ENCODE results near the gene DGKH. TPM values are rescaled to one million over a fixed set of nuclear protein-coding genes. Genes with fewer than 3 reads are reported as not detected.

The DGKH gene
- total and polyA plus RNA-seq, 7 donors: 0.42 to 4.6 (median 2.1) TPM

DNA sequence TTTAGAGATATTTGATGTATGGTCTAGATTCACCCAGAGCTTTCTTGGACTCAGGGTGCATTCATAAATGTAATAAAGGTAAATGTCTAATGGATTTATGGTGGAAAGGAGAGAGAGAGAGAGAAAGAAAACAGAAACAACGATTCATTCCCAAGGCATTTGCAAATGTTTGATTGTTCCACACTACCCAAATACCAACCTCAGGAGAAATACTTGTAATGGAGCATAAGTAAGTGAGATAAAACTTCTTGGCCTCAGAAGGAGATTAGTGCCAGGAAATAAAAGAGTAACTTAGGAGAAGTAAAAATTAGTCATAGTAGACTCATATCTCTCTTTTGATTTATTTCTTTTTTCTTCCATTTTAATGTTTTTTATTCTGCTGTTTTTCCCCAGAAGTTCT is 40.6 kb upstream of the DGKH start:
- ATAC-seq (no peak), DNase-seq (no peak)
- intact Hi-C loops (cut with DNase I): no loop called here
- H3K36me3 ChIP-seq (ENCODE audit: insufficient read depth in 1 of 2, low read depth in 1 of 2): no peaks in the 10 kb centered on the region
- TF ChIP-seq, protein P1, sequence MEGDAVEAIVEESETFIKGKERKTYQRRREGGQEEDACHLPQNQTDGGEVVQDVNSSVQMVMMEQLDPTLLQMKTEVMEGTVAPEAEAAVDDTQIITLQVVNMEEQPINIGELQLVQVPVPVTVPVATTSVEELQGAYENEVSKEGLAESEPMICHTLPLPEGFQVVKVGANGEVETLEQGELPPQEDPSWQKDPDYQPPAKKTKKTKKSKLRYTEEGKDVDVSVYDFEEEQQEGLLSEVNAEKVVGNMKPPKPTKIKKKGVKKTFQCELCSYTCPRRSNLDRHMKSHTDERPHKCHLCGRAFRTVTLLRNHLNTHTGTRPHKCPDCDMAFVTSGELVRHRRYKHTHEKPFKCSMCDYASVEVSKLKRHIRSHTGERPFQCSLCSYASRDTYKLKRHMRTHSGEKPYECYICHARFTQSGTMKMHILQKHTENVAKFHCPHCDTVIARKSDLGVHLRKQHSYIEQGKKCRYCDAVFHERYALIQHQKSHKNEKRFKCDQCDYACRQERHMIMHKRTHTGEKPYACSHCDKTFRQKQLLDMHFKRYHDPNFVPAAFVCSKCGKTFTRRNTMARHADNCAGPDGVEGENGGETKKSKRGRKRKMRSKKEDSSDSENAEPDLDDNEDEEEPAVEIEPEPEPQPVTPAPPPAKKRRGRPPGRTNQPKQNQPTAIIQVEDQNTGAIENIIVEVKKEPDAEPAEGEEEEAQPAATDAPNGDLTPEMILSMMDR (IDR thresholded peaks at IDR 0.05): no peak
- no peaks in the 10 kb centered on the region for H3K4me1 ChIP-seq
- H3K9me3 ChIP-seq: no peaks in the 10 kb centered on the region
- WGBS, 3 donors: 68 to 79% (median 76%) methylated on average over 1 of the region's 1 CpG
- H3K27ac ChIP-seq: no peak overlapping the region
- H3K27me3 ChIP-seq (ENCODE audit: insufficient read depth in 3 of 3, low read length in 2 of 3): peaks cover 0 to 3% (median 0%) of the 10 kb centered on the region in 3 donors
- H3K4me3 ChIP-seq: no peak overlapping the region

DNA sequence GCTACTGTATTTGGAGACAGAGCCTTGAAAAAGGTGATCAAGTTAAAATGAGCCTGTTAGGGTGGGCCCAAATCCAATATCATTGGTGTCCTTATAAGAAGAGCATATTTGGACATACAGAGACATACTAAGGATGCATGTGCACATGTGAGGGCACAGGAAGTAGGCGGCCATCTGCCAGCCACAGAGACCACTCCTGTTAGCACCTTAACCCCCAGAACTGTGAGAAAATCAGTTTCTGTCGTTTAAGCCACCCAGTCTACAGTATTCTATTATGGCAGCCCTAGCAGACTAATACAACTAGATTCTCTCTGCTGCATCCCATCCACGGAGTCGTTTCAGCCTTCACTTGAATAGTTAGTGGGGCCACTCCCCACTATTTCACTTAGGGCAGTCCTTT is 39.4 kb upstream of the DGKH start:
- Histone ChIP-seq H3K4me3 (no peak overlapping the region), H3K27ac (no peak overlapping the region), H3K27me3 (ENCODE audit: insufficient read depth in 3 of 3, low read length in 2 of 3) (peaks cover 0 to 3% (median 0%) of the 10 kb centered on the region in 3 donors), H3K36me3 (ENCODE audit: insufficient read depth in 1 of 2, low read depth in 1 of 2) (no peaks in the 10 kb centered on the region), H3K9me3 (no peaks in the 10 kb centered on the region), H3K4me1 (no peaks in the 10 kb centered on the region)
- ATAC-seq (no peak), DNase-seq (no peak)
- 84 to 87% (median 85%) methylated on average over 4 of the region's 4 CpGs for WGBS, 3 donors
- TF ChIP-seq, protein P1 (IDR thresholded peaks at IDR 0.05): no peak
- intact Hi-C loops (cut with DNase I): no loop called here

DNA sequence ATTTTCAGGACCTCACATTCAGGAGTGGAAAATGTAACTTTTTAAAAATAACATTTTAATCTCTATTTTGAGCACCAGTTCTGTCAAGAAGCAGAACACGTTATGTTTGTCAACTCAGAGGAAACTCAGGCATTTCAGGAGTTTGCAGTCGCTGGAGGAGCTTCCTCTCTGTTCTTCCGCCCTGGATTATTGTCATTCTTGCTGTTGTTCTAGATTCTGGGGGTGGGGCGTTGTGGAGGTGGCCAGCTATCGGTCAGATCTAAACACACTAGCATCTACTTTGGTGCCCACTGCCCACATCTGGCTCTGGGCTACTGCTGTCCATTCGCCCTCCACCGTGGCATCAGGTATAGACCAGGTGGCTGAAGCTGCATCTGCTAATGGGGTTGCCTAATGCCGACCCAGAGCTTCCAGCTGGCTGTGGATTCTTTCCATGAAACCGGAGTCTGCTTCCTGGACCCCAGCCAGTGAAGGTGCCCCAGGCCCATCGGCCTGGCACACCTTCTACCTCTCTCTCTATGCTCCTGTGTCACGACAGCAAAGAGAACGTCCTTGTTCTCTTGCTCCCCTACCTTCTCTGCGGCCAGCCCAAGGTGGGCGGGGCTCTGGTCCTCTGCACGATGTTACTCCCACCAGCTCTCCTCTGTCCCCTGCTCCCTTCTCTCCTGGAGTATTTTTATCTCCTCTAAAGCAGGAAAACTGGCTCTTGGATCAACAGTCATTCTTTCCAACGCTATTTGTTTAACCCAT is 36.7 kb upstream of the DGKH start:
- 29 to 33% (median 30%) methylated on average over 16 of the region's 16 CpGs for WGBS, 3 donors

GRCh38 chr13:42014119-42014518 is 34.3 kb upstream of the DGKH start:
- H3K27ac ChIP-seq: no peak overlapping the region
- intact Hi-C loops (cut with DNase I): no loop called here
- TF ChIP-seq, protein P1 (IDR thresholded peaks at IDR 0.05): no peak
- WGBS, 3 donors: 89 to 92% (median 92%) methylated on average over 4 of the region's 4 CpGs
- peaks cover 0 to 2% (median under 1%) of the 10 kb centered on the region in 3 donors for H3K27me3 ChIP-seq (ENCODE audit: insufficient read depth in 3 of 3, low read length in 2 of 3)
- ATAC-seq (no peak), DNase-seq (no peak)
- no peaks in the 10 kb centered on the region for H3K9me3 ChIP-seq
- H3K36me3 ChIP-seq (ENCODE audit: insufficient read depth in 1 of 2, low read depth in 1 of 2): no peaks in the 10 kb centered on the region
- no peak overlapping the region for H3K4me3 ChIP-seq
- no peaks in the 10 kb centered on the region for H3K4me1 ChIP-seq

More for the DNA sequence above, 36.7 kb upstream of the DGKH start:
- no peaks in the 10 kb centered on the region for H3K36me3 ChIP-seq (ENCODE audit: insufficient read depth in 1 of 2, low read depth in 1 of 2)
- intact Hi-C loops (cut with DNase I): no loop called here
- TF ChIP-seq, protein P1 (IDR thresholded peaks at IDR 0.05): no peak
- H3K4me1 ChIP-seq: no peaks in the 10 kb centered on the region
- ATAC-seq (no peak), DNase-seq (no peak)
- H3K4me3 ChIP-seq: peak overlapping the region; percentile 41
- peaks cover 0 to 3% (median 0%) of the 10 kb centered on the region in 3 donors for H3K27me3 ChIP-seq (ENCODE audit: insufficient read depth in 3 of 3, low read length in 2 of 3)
- H3K9me3 ChIP-seq: no peaks in the 10 kb centered on the region
- no peak overlapping the region for H3K27ac ChIP-seq

All from psoas muscle (tissue), 8 donors.